CD8-positive, alpha-beta memory T cell (primary cell): ENCODE results near the gene SURF6. TPM values are rescaled to one million over a fixed set of nuclear protein-coding genes. Genes with fewer than 3 reads are reported as not detected.

Experiments used
- CTCF ChIA-PET: fragments of 350-600 bp; sonication (Branson Sonifier 250); formaldehyde crosslinking; loops from one replicate; lab custom pipeline; 2021; ENCODE audit warnings: antibody characterized with exemption; lab: Charles Lee
- POLR2A ChIA-PET: fragments of 350-600 bp; sonication (Branson Sonifier 250); formaldehyde crosslinking; loops from one replicate; lab custom pipeline; 2021; ENCODE audit warnings: antibody characterized with exemption; lab: Charles Lee
- DNase-seq, 5 donors: peaks; one replicate each; pipeline versions ENCODE4 v3.0.0 to v3.0.0-alpha.2; 2020 to 2022; ENCODE audit warnings: mixed read lengths in 1 of 5
- H3K27ac ChIP-seq: one replicate; pipeline ENCODE4 v1.7.0; 2013; ENCODE audit warnings: low read depth, mild to moderate bottlenecking, low read length, moderate library complexity
- H3K27me3 ChIP-seq: 2 replicates; pipeline ENCODE4 v1.7.0; 2013; ENCODE audit warnings: low read length, mild to moderate bottlenecking; ENCODE audit not compliant: insufficient read depth, poor library complexity, severe bottlenecking
- H3K36me3 ChIP-seq: 2 replicates; pipeline ENCODE4 v1.7.0; 2013; ENCODE audit warnings: mild to moderate bottlenecking, low read length, moderate library complexity; ENCODE audit not compliant: insufficient read depth
- H3K4me1 ChIP-seq: 2 replicates; pipeline ENCODE4 v1.7.0; 2013; ENCODE audit warnings: mild to moderate bottlenecking, low read length, moderate library complexity; ENCODE audit not compliant: insufficient read depth
- H3K4me3 ChIP-seq: 2 replicates; pipeline ENCODE4 v1.7.0; 2013; ENCODE audit warnings: mild to moderate bottlenecking, low read length
- H3K9me3 ChIP-seq: 2 replicates; pipeline ENCODE4 v1.7.0; 2013; ENCODE audit warnings: mild to moderate bottlenecking, low read length
- H3K27ac Mint-ChIP-seq, 8 donors: one replicate each; pipeline ENCODE4 v1.8.0; 2020 to 2021; ENCODE audit warnings: mixed read lengths in 8 of 8, mild to moderate bottlenecking in 6 of 8, inconsistent platforms in 3 of 8, moderate library complexity in 3 of 8
- H3K27me3 Mint-ChIP-seq, 2 donors: one replicate each; pipeline ENCODE4 v1.8.0; 2020 to 2021; ENCODE audit warnings: mixed read lengths in 2 of 2, mild to moderate bottlenecking in 1 of 2, moderate library complexity in 1 of 2
- H3K36me3 Mint-ChIP-seq, 3 donors: one replicate each; pipeline ENCODE4 v1.8.0; 2020 to 2021; ENCODE audit warnings: mixed read lengths in 3 of 3, inconsistent platforms in 1 of 3, mild to moderate bottlenecking in 1 of 3
- H3K4me1 Mint-ChIP-seq, 3 donors: one replicate each; pipeline ENCODE4 v1.8.0; 2020 to 2021; ENCODE audit warnings: mixed read lengths in 3 of 3, inconsistent platforms in 1 of 3, mild to moderate bottlenecking in 1 of 3
- H3K4me3 Mint-ChIP-seq, 7 donors: one replicate each; pipeline ENCODE4 v1.8.0; 2020 to 2021; ENCODE audit warnings: mixed read lengths in 7 of 7, mild to moderate bottlenecking in 6 of 7, moderate library complexity in 4 of 7, inconsistent platforms in 2 of 7
- H3K9me3 Mint-ChIP-seq, 5 donors: one replicate each; pipeline ENCODE4 v1.8.0; 2020 to 2022; ENCODE audit warnings: mixed read lengths in 5 of 5, mild to moderate bottlenecking in 3 of 5, moderate library complexity in 2 of 5, inconsistent platforms in 1 of 5
- polyA plus RNA-seq: library from polyadenylated mRNA; unstranded; fragments of 300-500 nt; fragmentation: Illumina TruSeq; gene quantifications from one replicate; pipeline ENCODE4 v1.2.3, GENCODE V29; 2021
- total RNA-seq, 2 experiments: library from RNA; stranded (reverse); gene quantifications; one replicate each; pipeline ENCODE4 v1.2.3, GENCODE V29; 2021

SURF6 gene
- total and polyA plus RNA-seq, 3 experiments from 2014 or later = 15.1 to 32.0 (median 30.9) TPM

- H3K4me1 Mint-ChIP-seq = peaks cover 59 to 88% (median 59%) of the 10 kb centered on the region in 3 donors
- no peaks in the 10 kb centered on the region for H3K9me3 Mint-ChIP-seq
- peak overlapping the region; percentile 17 to 95 (median 70) for H3K27ac Mint-ChIP-seq
- H3K27ac ChIP-seq = no peak overlapping the region
- CTCF ChIA-PET = interaction anchor here (2.7 to 2.8 kb wide), 2 partner anchors 11 to 181 kb away, joined by 8 to 11 read pairs; partner anchors contain the start of genes SURF1 and SURF2
- H3K36me3 ChIP-seq = peaks cover 48% of the 10 kb centered on the region
- no peak for DNase-seq
- H3K27me3 Mint-ChIP-seq = no peaks in the 10 kb centered on the region
- no peaks in the 10 kb centered on the region for H3K9me3 ChIP-seq
- peaks cover 0 to 82% (median 16%) of the 10 kb centered on the region in 3 donors for H3K36me3 Mint-ChIP-seq
- peak overlapping the region in 2 of 7 donors; percentile 38 to 62 for H3K4me3 Mint-ChIP-seq
- H3K4me3 ChIP-seq = no peak overlapping the region
- H3K27me3 ChIP-seq = no peaks in the 10 kb centered on the region
- POLR2A ChIA-PET = no interaction called here
- H3K4me1 ChIP-seq = peaks cover 55% of the 10 kb centered on the region
These were observed 31.2 kb upstream of the SURF6 start for GRCh38 chr9:133367221-133367620.

GRCh38 chr9:133366435-133366834 lies 30.4 kb upstream of the SURF6 start:
- H3K36me3 ChIP-seq = peaks cover 56% of the 10 kb centered on the region
- Mint-ChIP-seq H3K4me3 (no peak overlapping the region), H3K27ac (peak overlapping the region in 4 of 8 donors; percentile 36 to 62 (median 53)), H3K9me3 (no peaks in the 10 kb centered on the region), H3K4me1 (peaks cover 51 to 87% (median 51%) of the 10 kb centered on the region in 3 donors), H3K36me3 (peaks cover 3 to 86% (median 16%) of the 10 kb centered on the region in 3 donors), H3K27me3 (no peaks in the 10 kb centered on the region)
- H3K4me1 ChIP-seq = peaks cover 47% of the 10 kb centered on the region
- no peaks in the 10 kb centered on the region for H3K27me3 ChIP-seq
- H3K4me3 ChIP-seq = no peak overlapping the region
- POLR2A ChIA-PET = no interaction called here
- no peak for DNase-seq
- H3K27ac ChIP-seq = no peak overlapping the region
- CTCF ChIA-PET = interaction anchor here (0.9 to 2.8 kb wide), 3 partner anchors 10 to 180 kb away, joined by 3 to 11 read pairs (median 8); partner anchors contain the start of genes SURF1 and SURF2
- H3K9me3 ChIP-seq = no peaks in the 10 kb centered on the region

- peaks cover 75% of the 10 kb centered on the region for H3K36me3 ChIP-seq
- POLR2A ChIA-PET = interaction anchor here (0.5 to 0.7 kb wide), 2 partner anchors 12 to 57 kb away, joined by 4 read pairs; no protein-coding TSS in a partner anchor
- Mint-ChIP-seq H3K27me3 (no peaks in the 10 kb centered on the region), H3K9me3 (no peaks in the 10 kb centered on the region), H3K27ac (peak overlapping the region in 4 of 8 donors; percentile 12 to 87 (median 46)), H3K4me3 (peak overlapping the region in 1 of 7 donors; percentile 76), H3K4me1 (peaks cover 30 to 72% (median 33%) of the 10 kb centered on the region in 3 donors), H3K36me3 (peaks cover 4 to 96% (median 11%) of the 10 kb centered on the region in 3 donors)
- H3K4me1 ChIP-seq = peaks cover 20% of the 10 kb centered on the region
- CTCF ChIA-PET = interaction anchor here (1.0 to 3.4 kb wide), 3 partner anchors 9 to 42 kb away, joined by 3 to 10 read pairs (median 7); no protein-coding TSS in a partner anchor
- H3K4me3 ChIP-seq = no peak overlapping the region
- no peak overlapping the region for H3K27ac ChIP-seq
- H3K27me3 ChIP-seq = no peaks in the 10 kb centered on the region
- no peaks in the 10 kb centered on the region for H3K9me3 ChIP-seq
- DNase-seq = no peak
These were observed 26.5 kb upstream of the SURF6 start for GRCh38 chr9:133362359-133363044.

- Histone ChIP-seq H3K27ac (no peak overlapping the region), H3K36me3 (peaks cover 67% of the 10 kb centered on the region), H3K4me3 (no peak overlapping the region), H3K4me1 (peaks cover 18% of the 10 kb centered on the region), H3K9me3 (no peaks in the 10 kb centered on the region), H3K27me3 (no peaks in the 10 kb centered on the region)
- peaks cover 32 to 70% (median 39%) of the 10 kb centered on the region in 3 donors for H3K4me1 Mint-ChIP-seq
- H3K27me3 Mint-ChIP-seq = no peaks in the 10 kb centered on the region
- peak overlapping the region in 1 of 7 donors; percentile 76 for H3K4me3 Mint-ChIP-seq
- peak overlapping the region in 6 of 8 donors; percentile 50 to 95 (median 76) for H3K27ac Mint-ChIP-seq
- no peak for DNase-seq
- H3K9me3 Mint-ChIP-seq = no peaks in the 10 kb centered on the region
- ChIA-PET CTCF (interaction anchor here (1.2 to 1.7 kb wide), 2 partner anchors 10 to 44 kb away, joined by 3 to 7 read pairs; no protein-coding TSS in a partner anchor), POLR2A (no interaction called here)
- peaks cover 4 to 91% (median 11%) of the 10 kb centered on the region in 3 donors for H3K36me3 Mint-ChIP-seq
These were observed 25.6 kb upstream of the SURF6 start for GRCh38 chr9:133361507-133362092.

- Mint-ChIP-seq H3K9me3 (no peaks in the 10 kb centered on the region), H3K4me3 (peak overlapping the region in 1 of 7 donors; percentile 76), H3K27me3 (peaks cover 0 to 3% of the 10 kb centered on the region in 2 donors), H3K36me3 (peaks cover 4 to 85% (median 9%) of the 10 kb centered on the region in 3 donors), H3K4me1 (peaks cover 31 to 65% (median 31%) of the 10 kb centered on the region in 3 donors), H3K27ac (peak overlapping the region in 6 of 8 donors; percentile 54 to 95 (median 76))
- H3K27ac ChIP-seq = no peak overlapping the region
- no peak for DNase-seq
- no peak overlapping the region for H3K4me3 ChIP-seq
- peaks cover 21% of the 10 kb centered on the region for H3K4me1 ChIP-seq
- no peaks in the 10 kb centered on the region for H3K27me3 ChIP-seq
- CTCF ChIA-PET = interaction anchor here (1.2 to 8.2 kb wide), 2 partner anchors 12 to 45 kb away, joined by 3 to 84 read pairs; no protein-coding TSS in a partner anchor
- no peaks in the 10 kb centered on the region for H3K9me3 ChIP-seq
- H3K36me3 ChIP-seq = peaks cover 58% of the 10 kb centered on the region
- POLR2A ChIA-PET = no interaction called here
These were observed 24.7 kb upstream of the SURF6 start for GRCh38 chr9:133360400-133361393.

- Mint-ChIP-seq H3K36me3 (peaks cover 4 to 74% (median 9%) of the 10 kb centered on the region in 3 donors), H3K27ac (peak overlapping the region in 7 of 8 donors; percentile 39 to 88 (median 66)), H3K27me3 (peaks cover 0 to 3% of the 10 kb centered on the region in 2 donors), H3K9me3 (no peaks in the 10 kb centered on the region), H3K4me1 (peaks cover 28 to 62% (median 30%) of the 10 kb centered on the region in 3 donors), H3K4me3 (peak overlapping the region in 3 of 7 donors; percentile 36 to 82 (median 75))
- no peak for DNase-seq
- Histone ChIP-seq H3K9me3 (no peaks in the 10 kb centered on the region), H3K4me1 (peaks cover 32% of the 10 kb centered on the region), H3K27ac (no peak overlapping the region), H3K27me3 (no peaks in the 10 kb centered on the region), H3K4me3 (no peak overlapping the region), H3K36me3 (peaks cover 47% of the 10 kb centered on the region)
- CTCF ChIA-PET = interaction anchor here (1.5 to 8.2 kb wide), 2 partner anchors 13 to 205 kb away, joined by 3 to 84 read pairs; no protein-coding TSS in a partner anchor
- POLR2A ChIA-PET = interaction anchor here (5.9 kb wide), 1 partner anchor 12 kb away, joined by 58 read pairs; no protein-coding TSS in a partner anchor
These were observed 23.6 kb upstream of the SURF6 start for GRCh38 chr9:133359399-133360175.
